ENCODE results near the gene WDFY2.

DNA sequence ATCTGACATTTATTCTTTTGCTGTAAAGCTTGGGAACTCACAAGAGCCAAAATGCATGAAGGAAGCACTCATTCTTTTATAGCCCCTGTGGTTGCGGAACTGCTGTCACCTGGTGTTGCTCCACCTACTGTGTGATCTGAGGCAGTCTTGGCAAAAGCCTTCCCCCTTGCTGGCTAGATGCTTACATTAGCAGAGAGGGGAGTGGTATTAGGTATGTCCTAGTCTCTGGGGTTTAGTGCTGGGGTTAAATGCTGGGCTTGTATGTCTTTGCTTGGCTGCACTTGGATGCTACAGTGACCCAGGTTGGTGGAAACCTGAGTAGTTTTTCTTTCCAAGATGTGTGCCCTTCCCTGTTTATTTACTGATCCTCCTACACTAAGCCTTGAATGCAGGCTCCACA is 99.3 kb downstream of the WDFY2 start:
- TF ChIP-seq CTCF (IDR thresholded peaks at IDR 0.05) (no peak), POLR2A (IDR thresholded peaks at IDR 0.05) (no peak), EP300 (IDR thresholded peaks at IDR 0.05) (no peak)
